ENCODE results near the gene TIMP2. TPM values are rescaled to one million over a fixed set of nuclear protein-coding genes. Genes with fewer than 3 reads are reported as not detected.
"Not testable (repeated sequence)": the region's sequence is repeated elsewhere in the genome, so short reads cannot be mapped to it uniquely, and the experiment has no call there.

Gene TIMP2
- total and polyA plus RNA-seq, 4 donors, result 203 to 732 (median 577) TPM

GRCh38 chr17:78905541-78905940 is 19.6 kb downstream of the TIMP2 start:
- no peak for DNase-seq
- Histone ChIP-seq H3K4me3 (ENCODE audit: low read length in 2 of 2) (no peak overlapping the region), H3K27ac (ENCODE audit: low read depth in 1 of 2, low read length in 2 of 2) (no peak overlapping the region), H3K36me3 (ENCODE audit: control insufficient read depth in 1 of 2, insufficient read depth in 2 of 2, low read length in 1 of 2) (peaks cover 0 to 4% of the 10 kb centered on the region in 2 donors), H3K9me3 (ENCODE audit: control insufficient read depth, low read length) (no peaks in the 10 kb centered on the region), H3K27me3 (ENCODE audit: control insufficient read depth in 1 of 2, insufficient read depth in 2 of 2, low read length in 1 of 2) (no peaks in the 10 kb centered on the region), H3K4me1 (ENCODE audit: control insufficient read depth in 1 of 2, insufficient read depth in 2 of 2, low read length in 2 of 2) (no peaks in the 10 kb centered on the region)
- intact Hi-C loops (cut with DNase I), result no loop called here
- ATAC-seq (ENCODE audit: low FRiP score), result no peak
- WGBS, 2 donors, result 83% methylated on average over 7 of the region's 7 CpGs

GRCh38 chr17:78905116-78905515 is 20.1 kb downstream of the TIMP2 start:
- Histone ChIP-seq H3K27me3 (ENCODE audit: control insufficient read depth in 1 of 2, insufficient read depth in 2 of 2, low read length in 1 of 2) (no peaks in the 10 kb centered on the region), H3K4me1 (ENCODE audit: control insufficient read depth in 1 of 2, insufficient read depth in 2 of 2, low read length in 2 of 2) (no peaks in the 10 kb centered on the region), H3K4me3 (ENCODE audit: low read length in 2 of 2) (no peak overlapping the region), H3K36me3 (ENCODE audit: control insufficient read depth in 1 of 2, insufficient read depth in 2 of 2, low read length in 1 of 2) (peaks cover 0 to 4% of the 10 kb centered on the region in 2 donors), H3K27ac (ENCODE audit: low read depth in 1 of 2, low read length in 2 of 2) (no peak overlapping the region), H3K9me3 (ENCODE audit: control insufficient read depth, low read length) (no peaks in the 10 kb centered on the region)
- WGBS, 2 donors, result 87 to 88% methylated on average over 6 of the region's 6 CpGs
- intact Hi-C loops (cut with DNase I), result no loop called here
- no peak for ATAC-seq (ENCODE audit: low FRiP score)
- DNase-seq, result no peak

- ATAC-seq (ENCODE audit: low FRiP score), result no peak
Observed at GRCh38 chr17:78904371-78904770, 20.8 kb downstream of the TIMP2 start.

GRCh38 chr17:78903101-78903779 is 21.9 kb downstream of the TIMP2 start, which contains the start of gene CEP295NL:
CEP295NL (minus strand) TSS chr17:78903201; CDS start chr17:78901828, 1,373 bp downstream.
- Histone ChIP-seq H3K9me3 (ENCODE audit: control insufficient read depth, low read length) (no peaks in the 10 kb centered on the region), H3K4me3 (ENCODE audit: low read length in 2 of 2) (no peak within 1 kb of the TSS), H3K27me3 (ENCODE audit: control insufficient read depth in 1 of 2, insufficient read depth in 2 of 2, low read length in 1 of 2) (no peaks in the 10 kb centered on the region), H3K4me1 (ENCODE audit: control insufficient read depth in 1 of 2, insufficient read depth in 2 of 2, low read length in 2 of 2) (no peaks in the 10 kb centered on the region), H3K27ac (ENCODE audit: low read depth in 1 of 2, low read length in 2 of 2) (no peak within 1 kb of the TSS), H3K36me3 (ENCODE audit: control insufficient read depth in 1 of 2, insufficient read depth in 2 of 2, low read length in 1 of 2) (peaks cover 0 to 4% of the 10 kb centered on the region in 2 donors)
- WGBS, 2 donors, result 72 to 73% methylated on average over 17 of the region's 17 CpGs
- DNase-seq (no peak), ATAC-seq (ENCODE audit: low FRiP score) (no peak)
- intact Hi-C loops (cut with DNase I), result no loop called here

More at GRCh38 chr17:78904371-78904770, 20.8 kb downstream of the TIMP2 start:
- Histone ChIP-seq H3K9me3 (ENCODE audit: control insufficient read depth, low read length) (no peaks in the 10 kb centered on the region), H3K27me3 (ENCODE audit: control insufficient read depth in 1 of 2, insufficient read depth in 2 of 2, low read length in 1 of 2) (no peaks in the 10 kb centered on the region), H3K4me1 (ENCODE audit: control insufficient read depth in 1 of 2, insufficient read depth in 2 of 2, low read length in 2 of 2) (no peaks in the 10 kb centered on the region), H3K36me3 (ENCODE audit: control insufficient read depth in 1 of 2, insufficient read depth in 2 of 2, low read length in 1 of 2) (peaks cover 0 to 4% of the 10 kb centered on the region in 2 donors), H3K4me3 (ENCODE audit: low read length in 2 of 2) (no peak overlapping the region), H3K27ac (ENCODE audit: low read depth in 1 of 2, low read length in 2 of 2) (no peak overlapping the region)
- intact Hi-C loops (cut with DNase I), result no loop called here
- WGBS, 2 donors, result 77 to 83% methylated on average over 9 of the region's 9 CpGs
- no peak for DNase-seq

- H3K9me3 ChIP-seq (ENCODE audit: control insufficient read depth, low read length); H3K27ac ChIP-seq (ENCODE audit: low read depth in 1 of 2, low read length in 2 of 2); H3K36me3 ChIP-seq (ENCODE audit: control insufficient read depth in 1 of 2, insufficient read depth in 2 of 2, low read length in 1 of 2); H3K27me3 ChIP-seq (ENCODE audit: control insufficient read depth in 1 of 2, insufficient read depth in 2 of 2, low read length in 1 of 2); intact Hi-C loops (cut with DNase I); H3K4me1 ChIP-seq (ENCODE audit: control insufficient read depth in 1 of 2, insufficient read depth in 2 of 2, low read length in 2 of 2); ATAC-seq (ENCODE audit: low FRiP score); DNase-seq; H3K4me3 ChIP-seq (ENCODE audit: low read length in 2 of 2): not testable (repeated sequence)
- WGBS, 2 donors, result 91 to 93% methylated on average over 8 of the region's 8 CpGs
Observed at GRCh38 chr17:78902231-78902630, 23.0 kb downstream of the TIMP2 start.

GRCh38 chr17:78901806-78902205 is 23.4 kb downstream of the TIMP2 start:
- Histone ChIP-seq H3K27ac (ENCODE audit: low read depth in 1 of 2, low read length in 2 of 2) (no peak overlapping the region), H3K4me1 (ENCODE audit: control insufficient read depth in 1 of 2, insufficient read depth in 2 of 2, low read length in 2 of 2) (peaks cover 0 to 2% of the 10 kb centered on the region in 2 donors), H3K9me3 (ENCODE audit: control insufficient read depth, low read length) (no peaks in the 10 kb centered on the region), H3K36me3 (ENCODE audit: control insufficient read depth in 1 of 2, insufficient read depth in 2 of 2, low read length in 1 of 2) (peaks cover 0 to 4% of the 10 kb centered on the region in 2 donors), H3K4me3 (ENCODE audit: low read length in 2 of 2) (no peak overlapping the region), H3K27me3 (ENCODE audit: control insufficient read depth in 1 of 2, insufficient read depth in 2 of 2, low read length in 1 of 2) (no peaks in the 10 kb centered on the region)
- 86 to 87% methylated on average over 10 of the region's 10 CpGs for WGBS, 2 donors
- intact Hi-C loops (cut with DNase I), result no loop called here
- ATAC-seq (ENCODE audit: low FRiP score) (no peak), DNase-seq (no peak)

GRCh38 chr17:78900816-78901215 is 24.4 kb downstream of the TIMP2 start:
- Histone ChIP-seq H3K27me3 (ENCODE audit: control insufficient read depth in 1 of 2, insufficient read depth in 2 of 2, low read length in 1 of 2) (no peaks in the 10 kb centered on the region), H3K4me3 (ENCODE audit: low read length in 2 of 2) (no peak overlapping the region), H3K36me3 (ENCODE audit: control insufficient read depth in 1 of 2, insufficient read depth in 2 of 2, low read length in 1 of 2) (peaks cover 0 to 4% of the 10 kb centered on the region in 2 donors), H3K4me1 (ENCODE audit: control insufficient read depth in 1 of 2, insufficient read depth in 2 of 2, low read length in 2 of 2) (peaks cover 0 to 2% of the 10 kb centered on the region in 2 donors), H3K27ac (ENCODE audit: low read depth in 1 of 2, low read length in 2 of 2) (no peak overlapping the region), H3K9me3 (ENCODE audit: control insufficient read depth, low read length) (no peaks in the 10 kb centered on the region)
- 81 to 87% methylated on average over 29 of the region's 29 CpGs for WGBS, 2 donors
- intact Hi-C loops (cut with DNase I), result no loop called here
- DNase-seq (no peak), ATAC-seq (ENCODE audit: low FRiP score) (no peak)

- no peak overlapping the region for H3K27ac ChIP-seq (ENCODE audit: low read depth in 1 of 2, low read length in 2 of 2)
- intact Hi-C loops (cut with DNase I), result no loop called here
- H3K27me3 ChIP-seq (ENCODE audit: control insufficient read depth in 1 of 2, insufficient read depth in 2 of 2, low read length in 1 of 2), result no peaks in the 10 kb centered on the region
- peak; percentile 51 for ATAC-seq (ENCODE audit: low FRiP score)
- DNase-seq, result peak in 1 of 2 donors; percentile 66
- H3K4me3 ChIP-seq (ENCODE audit: low read length in 2 of 2), result no peak overlapping the region
- peaks cover 0 to 4% of the 10 kb centered on the region in 2 donors for H3K36me3 ChIP-seq (ENCODE audit: control insufficient read depth in 1 of 2, insufficient read depth in 2 of 2, low read length in 1 of 2)
- WGBS, 2 donors, result 25 to 32% methylated on average over 18 of the region's 18 CpGs
- peaks cover 0 to 2% of the 10 kb centered on the region in 2 donors for H3K4me1 ChIP-seq (ENCODE audit: control insufficient read depth in 1 of 2, insufficient read depth in 2 of 2, low read length in 2 of 2)
- H3K9me3 ChIP-seq (ENCODE audit: control insufficient read depth, low read length), result no peaks in the 10 kb centered on the region
Observed at GRCh38 chr17:78899361-78900260, 25.6 kb downstream of the TIMP2 start.
